Occipital lobe (tissue), 2 donors: Measurements from ENCODE around the gene CUBN. TPM values are rescaled to one million over a fixed set of nuclear protein-coding genes. Genes with fewer than 3 reads are reported as not detected.

Source experiments
- DNase-seq: peaks from one replicate; lab custom pipeline; 2025; lab: John Stamatoyannopoulos, UW
- total RNA-seq: library from RNA; depleted of rRNA; stranded (reverse); fragments of >200 nt; gene quantifications from one replicate; pipeline ENCODE4 v1.2.3, GENCODE V29; 2014

CUBN gene
- total RNA-seq, 1 donor from 2014 or later = 2.3 TPM

DNA sequence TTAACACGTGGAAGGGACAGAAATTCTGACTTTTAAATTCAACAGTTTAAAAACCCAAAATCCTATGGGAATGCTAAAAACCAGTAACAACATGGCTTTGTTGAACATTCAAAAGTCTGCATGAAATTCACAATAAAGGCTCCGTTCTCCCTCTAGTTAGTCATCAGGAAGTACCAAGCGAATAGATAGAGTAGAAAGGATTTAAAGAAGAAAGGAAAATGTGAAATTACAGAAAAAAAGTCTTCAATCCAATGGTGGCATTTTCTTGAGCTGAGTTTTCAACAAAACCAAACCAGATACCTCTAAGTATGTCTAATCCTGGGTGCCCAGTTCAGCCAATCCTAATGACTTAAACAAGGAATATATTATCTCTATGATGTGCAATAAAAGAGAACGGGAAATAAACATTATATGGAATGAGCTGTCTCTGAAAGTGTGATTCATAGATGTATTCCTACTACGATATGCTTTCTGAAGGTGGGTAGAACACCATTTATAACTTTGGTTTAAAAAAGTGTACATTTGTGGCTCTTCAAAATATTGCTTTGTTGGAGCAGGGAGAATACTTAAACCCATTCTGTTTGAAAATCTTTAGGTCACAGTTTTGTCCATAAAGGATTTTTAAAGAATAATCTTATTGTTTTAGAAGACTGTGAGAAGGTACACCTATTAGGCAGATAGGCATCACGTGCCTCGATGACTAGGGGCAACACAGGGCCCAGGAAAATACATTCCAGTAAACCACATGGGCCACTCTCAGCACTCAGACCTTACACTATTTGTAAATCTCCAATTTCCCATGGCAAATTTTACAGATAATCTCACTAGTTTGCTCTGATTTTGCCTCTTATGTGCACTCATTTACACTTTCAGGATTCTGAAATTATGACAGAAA lies 87.7 kb downstream of the CUBN start:
- no peak for DNase-seq

DNA sequence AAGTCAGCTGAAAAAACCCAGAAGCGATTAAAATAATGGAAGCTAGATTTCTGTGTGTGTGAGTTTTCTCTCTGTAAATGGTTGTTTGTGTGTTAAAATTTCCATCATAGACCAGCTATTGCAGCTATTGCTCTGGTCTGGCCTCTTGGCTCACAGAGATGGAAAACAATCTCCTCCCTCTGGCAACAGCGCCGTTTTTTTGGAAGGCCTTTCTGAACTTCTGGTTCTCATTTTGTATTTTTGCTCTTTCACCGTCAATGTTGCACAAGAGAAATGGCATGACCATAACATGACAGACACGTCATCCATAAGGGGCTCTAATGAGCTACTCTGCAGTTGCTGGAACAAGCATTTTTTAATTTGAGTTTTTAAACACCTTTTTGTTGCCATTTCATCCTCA lies 91.0 kb downstream of the CUBN start:
- no peak for DNase-seq

DNA sequence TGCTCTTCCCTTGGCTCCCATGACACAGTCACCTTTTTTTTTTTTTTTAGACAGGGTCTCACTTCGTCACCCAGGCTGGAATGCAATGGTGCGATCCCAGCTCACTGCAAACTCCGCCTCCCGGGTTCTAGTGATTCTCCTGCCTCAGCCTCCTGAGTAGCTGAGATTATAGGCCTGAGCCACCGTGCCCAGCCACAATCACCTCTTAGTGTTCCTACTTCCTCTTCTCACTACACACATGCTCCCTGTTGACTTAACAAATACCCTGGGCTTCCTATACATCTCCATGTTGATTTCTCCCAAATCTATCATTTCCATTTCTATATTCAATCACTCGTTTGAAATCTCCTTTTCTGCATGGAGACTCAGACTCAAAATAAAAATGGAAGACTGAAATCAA lies 91.7 kb downstream of the CUBN start:
- DNase-seq = no peak

DNA sequence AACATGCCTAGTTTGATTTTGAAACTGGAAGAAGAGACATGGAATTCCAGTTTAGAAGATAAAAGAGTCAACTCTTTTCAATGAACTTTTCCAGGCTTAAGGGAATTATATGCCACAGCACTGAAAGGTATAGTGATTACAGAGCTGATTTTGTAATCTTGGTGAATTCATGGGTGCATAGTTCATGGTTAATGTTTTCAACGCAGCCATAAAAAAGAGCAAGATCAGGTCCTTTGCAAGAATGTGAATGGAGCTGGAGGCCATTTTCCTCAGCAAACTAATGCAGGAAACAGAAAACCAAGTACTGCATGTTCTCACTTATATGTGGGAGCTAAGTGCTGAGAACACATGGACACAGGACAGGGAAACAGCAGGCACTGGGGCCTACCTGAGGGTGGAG lies 94.2 kb downstream of the CUBN start:
- DNase-seq = no peak

DNA sequence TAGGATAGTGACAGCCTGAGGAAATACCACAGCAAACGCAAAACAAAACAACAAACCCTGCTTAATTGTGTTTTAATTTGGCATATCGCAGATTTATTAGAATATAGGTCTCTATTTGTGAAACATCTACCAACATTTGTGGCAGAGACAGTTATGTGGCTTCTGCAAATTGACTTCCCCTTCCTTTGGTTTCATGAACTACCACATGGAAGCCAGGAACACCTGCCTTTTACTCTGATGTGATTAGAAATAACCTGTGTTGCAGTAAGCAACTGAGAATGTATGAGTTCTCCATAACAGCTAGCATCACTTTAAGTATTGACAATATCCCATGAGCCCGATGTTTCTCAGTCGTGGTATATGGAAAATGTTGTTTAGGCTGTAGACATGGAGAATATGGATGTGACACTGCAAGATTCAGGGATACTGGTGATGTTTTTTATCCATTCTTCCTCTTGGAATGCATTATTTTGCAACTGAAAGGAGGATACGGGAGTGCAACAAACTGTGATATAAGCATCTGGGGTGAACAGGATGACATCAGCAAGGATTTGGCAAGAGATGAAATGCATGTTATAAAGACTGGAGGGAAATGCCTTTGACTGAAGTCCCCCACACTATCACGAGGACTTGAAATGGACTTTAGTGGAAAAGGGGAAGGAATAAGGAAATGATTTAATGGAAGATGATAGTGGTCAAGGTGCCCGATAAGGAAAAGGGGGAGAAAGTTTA lies 95.9 kb downstream of the CUBN start:
- DNase-seq = no peak

DNA sequence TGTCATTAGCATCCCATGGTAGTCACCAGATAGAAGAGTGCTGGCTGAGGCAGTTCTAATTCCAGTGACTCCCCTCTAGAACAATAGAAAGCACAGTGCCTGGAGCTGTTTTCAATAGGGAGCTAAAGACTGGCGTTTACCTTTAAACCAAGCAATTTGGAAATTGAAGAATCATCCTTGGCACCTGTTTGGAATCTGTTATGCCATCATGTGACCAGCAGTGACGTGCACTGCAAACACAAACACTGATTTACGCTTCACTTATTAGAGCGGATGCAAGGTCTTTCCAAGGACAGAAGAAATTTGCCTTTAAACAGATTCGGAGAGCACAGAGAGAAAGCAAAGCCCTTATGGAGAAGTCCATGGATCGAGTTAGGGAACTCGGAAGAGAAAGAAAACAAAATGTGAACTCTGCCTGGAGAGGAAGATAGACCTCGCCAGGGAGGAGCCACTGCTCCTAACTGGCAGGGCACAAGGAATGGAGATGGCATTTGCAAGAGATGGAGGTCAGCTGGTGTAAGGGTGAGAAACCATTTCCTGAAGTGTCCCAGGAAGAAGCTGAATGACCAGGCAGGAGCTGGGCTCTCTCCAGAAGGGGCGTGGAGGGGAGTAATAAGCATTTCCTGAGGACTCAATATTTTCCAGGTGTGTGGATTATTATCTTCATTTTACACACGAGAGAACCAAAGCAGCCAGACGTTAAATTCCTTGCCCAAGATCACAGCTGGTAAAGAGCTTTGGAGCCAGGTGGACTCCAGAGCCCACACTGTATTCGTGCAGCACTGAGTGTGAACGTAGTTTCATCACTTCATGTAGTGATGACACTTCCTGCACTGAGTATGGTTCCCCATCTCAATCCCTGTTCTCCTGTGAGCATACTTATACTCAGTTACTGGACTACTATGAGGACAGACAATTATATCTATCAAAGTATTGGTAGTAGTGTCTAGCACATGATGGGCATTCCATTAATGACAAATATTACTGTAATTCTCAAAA lies 97.7 kb downstream of the CUBN start:
- no peak for DNase-seq

DNA sequence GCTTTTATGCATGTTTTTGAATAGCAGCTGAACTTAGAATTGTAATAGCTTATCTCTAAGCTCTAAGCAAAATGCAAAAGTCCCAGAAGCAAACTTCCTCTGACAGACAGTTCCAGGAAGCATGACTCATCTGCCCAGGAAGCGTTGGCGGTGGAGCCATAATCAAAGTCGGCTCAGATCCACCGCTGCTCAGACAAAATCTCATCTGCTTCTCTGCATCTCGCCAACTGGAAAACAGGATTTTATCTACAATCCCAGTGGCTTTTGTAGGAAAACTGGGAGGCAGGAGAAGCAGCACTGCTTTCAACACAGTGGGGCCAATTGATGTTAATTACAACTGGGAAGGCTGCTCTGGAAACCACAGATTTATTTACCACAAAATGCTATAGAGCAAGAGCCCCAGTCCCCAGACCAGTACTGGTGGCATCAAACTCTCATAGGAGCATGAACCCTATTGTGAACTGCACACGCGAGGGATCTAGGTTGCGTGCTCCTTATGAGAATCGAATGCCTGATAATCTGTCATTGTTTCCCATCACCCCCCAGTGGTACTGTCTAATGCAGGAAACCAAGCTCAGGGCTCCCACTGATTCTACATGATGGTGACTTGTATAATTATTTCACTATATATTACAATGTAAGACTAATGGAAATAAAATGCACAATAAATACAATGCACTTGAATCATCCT lies 99.9 kb downstream of the CUBN start:
- peak; percentile 35 for DNase-seq

DNA sequence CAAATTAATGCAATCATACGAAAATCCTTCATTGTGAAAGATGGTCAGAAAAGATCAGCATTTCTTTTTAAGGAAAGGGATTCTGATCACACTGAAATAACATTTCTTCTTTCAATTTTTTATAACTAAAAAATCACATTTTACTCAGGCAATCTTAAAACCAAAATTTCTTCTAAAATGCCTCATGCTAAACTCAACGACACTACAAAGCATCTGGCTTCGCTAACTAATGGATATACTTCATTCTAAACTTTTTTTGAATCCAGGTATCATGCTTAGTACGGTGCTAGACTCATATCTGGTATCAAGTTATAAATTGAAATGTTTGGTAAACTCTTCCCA lies 100.4 kb downstream of the CUBN start:
- no peak for DNase-seq

DNA sequence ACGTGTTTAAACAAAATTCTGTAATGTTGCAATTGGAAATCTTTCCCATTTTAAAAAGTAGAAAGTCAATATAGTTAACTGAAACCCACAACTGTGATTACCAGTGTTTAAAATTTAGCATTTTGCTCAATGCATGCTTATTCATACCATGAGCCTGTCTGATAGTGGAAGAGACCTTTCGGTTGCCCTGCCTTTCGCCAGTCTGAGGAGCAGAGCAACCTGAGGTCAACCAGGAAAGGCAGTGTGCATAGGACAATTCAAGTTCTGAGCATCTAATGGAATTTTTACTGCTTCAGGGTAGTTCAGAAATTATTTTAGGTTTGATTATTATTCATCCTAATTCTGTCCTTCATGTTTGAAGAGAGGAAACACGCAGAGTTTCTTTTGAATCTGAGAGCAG lies 100.8 kb downstream of the CUBN start:
- DNase-seq = no peak

DNA sequence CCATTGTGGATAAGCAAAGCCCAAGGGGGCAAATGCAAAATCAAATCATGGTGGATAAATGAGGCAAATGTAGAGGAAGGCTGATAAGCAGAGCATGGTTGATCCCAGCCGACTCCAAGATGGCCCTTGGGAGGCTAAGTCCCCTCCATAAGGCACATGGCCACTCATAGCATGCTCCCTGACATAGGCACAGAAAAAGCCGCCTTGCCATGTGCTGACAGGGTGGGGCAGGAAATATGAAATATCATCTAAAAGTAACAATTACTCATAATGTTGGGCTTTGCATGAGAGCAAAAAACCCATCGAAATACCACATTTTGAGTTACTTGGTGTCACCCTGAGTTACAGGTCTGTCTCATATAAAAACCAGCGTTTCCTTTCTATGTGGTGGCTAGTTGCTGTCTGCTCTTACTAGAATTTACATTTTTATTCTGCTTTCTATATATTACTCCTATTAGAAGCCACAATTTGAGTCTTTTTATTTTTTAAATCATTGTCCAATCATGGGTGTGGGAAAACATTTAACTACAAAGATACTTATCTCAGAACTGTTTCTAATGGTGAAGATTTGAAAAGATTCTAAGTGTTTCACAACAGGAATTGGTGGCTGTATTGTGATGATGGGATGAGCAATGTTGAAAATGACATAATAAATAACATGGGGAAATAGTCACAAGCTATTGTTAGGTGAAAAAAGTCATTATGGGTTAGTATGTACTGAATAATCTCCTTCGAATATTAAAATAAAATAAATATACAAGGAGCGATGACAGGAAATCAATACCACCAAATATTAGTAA lies 102.7 kb downstream of the CUBN start:
- no peak for DNase-seq

DNA sequence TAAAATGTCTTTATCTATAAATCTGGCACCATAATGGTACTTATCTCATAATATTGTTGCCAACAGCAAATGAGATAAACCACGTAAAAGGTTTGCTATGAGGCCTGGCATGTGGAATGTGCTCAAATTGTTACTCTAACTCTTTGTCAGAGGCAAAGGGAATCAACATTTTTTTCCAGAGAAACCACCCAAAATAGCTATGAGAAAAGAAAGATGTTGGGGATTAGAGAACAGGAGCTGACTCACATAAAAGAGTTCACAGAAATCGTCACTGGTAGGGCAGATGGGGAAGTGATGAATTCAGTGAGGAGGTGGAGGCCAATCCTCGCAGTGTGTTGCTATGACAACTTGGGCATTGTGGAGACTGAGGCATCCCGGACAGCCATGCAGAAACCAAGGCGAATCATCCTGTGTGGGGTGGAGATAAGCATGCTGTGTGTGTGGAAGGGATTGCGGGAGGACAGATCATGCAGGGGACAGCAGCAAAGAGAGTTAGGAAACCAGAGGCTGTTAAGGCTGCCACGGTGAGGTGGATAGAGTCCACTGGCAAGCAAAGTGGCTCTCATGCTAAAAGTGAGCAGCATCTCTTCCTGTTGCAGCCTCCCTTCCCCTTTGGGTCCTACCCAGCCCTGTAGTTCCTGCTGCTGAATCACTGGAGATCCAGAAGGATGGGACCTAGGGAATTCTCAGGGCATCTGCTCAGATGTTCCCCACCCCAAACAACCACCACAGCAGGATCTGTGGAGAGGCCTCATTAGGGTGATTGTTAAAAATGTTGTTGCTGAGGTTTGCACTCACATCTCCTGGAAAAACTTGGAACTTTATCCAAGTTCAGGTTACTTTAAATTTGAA lies 103.9 kb downstream of the CUBN start:
- peak; percentile 66 for DNase-seq

DNA sequence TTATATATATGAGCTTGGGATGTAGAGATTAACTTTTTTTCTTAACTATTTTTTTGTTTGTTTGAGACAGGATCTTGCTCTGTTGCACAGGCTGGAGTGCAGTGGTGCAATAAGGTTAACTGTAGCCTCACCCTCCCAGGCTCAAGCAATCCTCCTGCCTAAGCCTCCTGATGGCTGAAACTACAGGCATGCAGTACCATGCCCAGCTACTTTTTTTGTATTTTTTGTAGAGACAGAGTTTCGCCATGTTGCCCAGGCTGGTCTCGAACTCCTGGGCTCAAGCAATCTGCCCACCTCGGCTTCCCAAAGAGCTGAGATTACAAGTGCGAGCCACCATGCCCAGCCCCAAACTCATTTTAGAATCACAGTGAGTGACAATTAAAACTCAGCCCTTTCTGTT lies 105.2 kb downstream of the CUBN start:
- DNase-seq = no peak

DNA sequence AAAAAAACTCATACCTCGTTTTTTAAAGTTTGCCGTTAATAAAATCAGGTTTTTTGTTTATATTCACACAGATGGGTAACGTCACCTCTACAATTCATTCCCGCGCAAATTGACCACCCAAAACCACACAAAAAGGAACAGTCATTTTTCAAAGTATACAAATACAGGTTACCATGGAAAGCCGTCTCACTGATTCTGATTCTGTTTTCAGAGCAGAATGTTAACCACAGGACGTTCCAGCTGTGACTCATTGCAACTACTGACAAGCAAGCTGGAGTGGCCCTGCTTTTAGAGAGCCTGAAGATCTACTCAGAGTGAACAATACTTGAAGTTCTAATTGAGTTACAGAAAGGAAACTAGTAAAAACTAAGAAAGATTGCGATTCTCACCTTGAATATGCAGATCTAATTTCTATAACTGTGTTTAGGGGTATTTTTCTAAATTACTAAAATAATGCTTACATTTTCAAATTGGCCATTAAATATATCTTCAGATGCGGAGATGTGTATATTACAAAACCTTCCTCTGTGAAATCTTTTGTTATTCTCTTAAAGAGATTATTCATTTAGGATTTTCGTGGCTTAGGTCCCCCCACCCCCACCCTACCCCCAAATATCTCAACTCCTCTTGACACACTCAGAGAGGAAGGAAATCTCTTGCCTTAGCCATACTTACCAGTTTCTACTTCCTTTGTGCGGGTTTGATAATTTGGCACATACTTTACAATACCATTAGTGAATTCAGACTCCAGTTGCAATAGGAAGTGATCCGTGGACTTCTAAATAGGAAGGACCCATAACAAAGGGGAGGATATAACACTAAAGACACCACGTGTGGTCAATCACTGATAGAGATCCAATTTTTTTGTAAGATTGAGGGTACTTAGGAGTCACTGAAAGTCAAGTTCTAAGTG lies 106.0 kb downstream of the CUBN start:
- DNase-seq = no peak

DNA sequence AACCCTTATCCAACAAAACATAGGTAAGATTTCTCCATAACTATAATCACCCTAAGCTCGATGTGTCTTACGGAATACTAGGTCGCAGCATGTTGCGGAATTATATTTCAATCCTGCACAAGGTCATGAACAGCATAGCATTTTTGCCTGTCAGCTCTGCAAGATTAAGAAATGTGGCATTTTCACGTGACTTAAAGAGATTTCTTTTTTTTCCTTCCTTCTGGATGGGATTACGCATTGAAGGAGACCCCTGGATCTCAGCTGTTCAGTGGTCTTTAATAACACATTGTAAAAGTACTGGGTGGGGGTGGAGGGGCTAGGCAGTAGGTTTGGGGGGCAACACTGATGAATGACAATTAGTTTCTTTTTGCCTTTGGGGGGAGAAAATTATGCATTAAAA lies 106.7 kb downstream of the CUBN start:
- no peak for DNase-seq

DNA sequence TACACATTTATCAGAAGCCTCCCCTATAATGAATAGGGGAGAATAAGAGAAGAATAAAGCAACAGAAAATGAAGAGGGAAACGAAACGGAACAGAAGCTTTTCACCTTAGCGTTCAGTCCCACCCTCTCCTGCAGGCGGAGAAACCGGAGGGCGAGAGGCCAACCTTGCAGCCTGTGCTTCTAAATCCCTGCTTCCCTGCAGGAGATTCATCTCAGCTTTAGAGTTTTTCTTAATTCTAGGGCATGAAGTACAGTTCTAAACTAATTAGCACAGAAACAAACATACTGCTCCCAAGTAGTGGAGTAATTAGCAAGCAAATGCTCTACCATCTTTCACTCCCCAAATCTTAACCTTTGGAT lies 107.2 kb downstream of the CUBN start:
- no peak for DNase-seq

DNA sequence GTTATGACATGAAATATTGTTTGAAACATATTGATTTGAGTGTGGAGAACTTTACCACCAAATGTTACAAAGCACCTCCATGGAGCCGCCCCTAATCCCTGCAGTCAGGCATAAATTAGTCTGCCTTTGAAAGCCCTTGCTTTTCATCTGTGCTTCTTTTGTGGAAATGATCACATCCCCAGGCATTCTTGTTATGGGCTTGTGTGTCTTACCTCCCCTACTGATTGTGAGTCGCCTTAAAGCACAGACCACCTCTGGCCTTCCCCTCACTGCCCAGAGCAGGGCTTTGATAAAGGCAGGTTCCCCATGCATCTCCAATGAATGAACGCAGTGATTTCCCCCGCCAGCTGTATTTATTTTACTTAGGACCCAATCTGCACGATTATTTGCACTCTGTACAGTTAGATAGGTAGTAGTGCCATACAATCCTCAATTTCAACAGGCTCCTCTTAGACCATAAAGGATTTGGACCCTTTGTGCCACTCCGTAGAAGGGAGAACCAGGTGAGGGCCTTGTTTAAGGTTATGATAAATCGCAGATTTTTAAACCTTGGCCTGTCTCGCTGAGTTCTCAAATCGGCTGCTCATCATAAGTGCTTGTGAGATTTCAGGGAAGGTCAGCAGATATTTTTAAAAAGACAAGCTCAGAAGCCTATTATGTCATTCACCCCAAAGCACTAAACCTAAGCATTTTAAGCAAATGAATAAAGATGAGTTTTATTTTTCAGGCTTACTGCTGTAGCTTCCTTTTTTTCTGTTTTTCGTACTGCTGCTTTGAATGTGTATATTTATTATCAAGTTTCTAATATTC lies 107.8 kb downstream of the CUBN start:
- no peak for DNase-seq

DNA sequence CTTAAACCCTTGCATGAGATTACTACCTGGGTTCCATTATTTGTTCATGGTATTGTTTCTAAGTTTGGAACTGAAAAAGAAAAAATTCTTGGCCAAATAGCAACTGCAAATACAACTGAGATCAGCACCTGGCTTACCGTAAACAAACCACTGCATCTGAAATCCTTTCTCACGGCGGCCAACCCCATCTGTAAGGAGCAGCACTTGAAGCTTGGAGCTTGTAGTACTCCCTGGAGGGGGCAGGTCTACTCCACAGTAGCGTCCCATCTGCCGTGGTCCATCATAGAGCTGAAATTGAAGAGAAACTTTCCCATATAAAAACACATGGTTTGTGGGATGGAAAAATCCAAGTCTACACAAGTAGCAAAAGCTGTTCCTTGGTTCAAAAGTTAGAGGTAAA lies 109.9 kb downstream of the CUBN start:
- no peak for DNase-seq
